ENCODE measurements around the gene UBAP1. TPM values are rescaled to one million over a fixed set of nuclear protein-coding genes. Genes with fewer than 3 reads are reported as not detected.

The UBAP1 gene
- total and polyA plus RNA-seq, 2 experiments from 2014 or later: 17.4 to 20.7 TPM

DNA sequence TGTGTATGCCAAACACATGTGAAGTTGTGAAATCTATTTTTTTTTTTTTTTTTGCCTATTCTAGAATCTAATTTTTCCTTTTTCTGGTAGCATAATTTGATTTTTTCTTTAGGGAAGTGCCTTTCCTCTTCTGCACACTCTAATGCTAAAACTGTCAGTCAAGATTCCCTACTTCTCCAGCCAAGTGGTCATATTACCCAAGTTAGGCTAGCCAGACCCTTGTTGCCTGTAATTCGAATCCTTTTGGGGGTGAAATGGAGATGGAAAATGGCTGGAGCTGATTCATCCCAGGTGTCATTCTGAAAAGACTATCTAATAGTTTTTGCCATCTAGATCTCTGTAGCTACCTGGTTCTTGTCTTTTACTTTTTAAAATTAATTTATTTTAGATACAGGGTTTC is 24.8 kb upstream of the UBAP1 start (continued):
- no peak for TF ChIP-seq EZH2phosphoT487 (IDR thresholded peaks at IDR 0.05; ENCODE audit: unreplicated experiment)
- TF ChIP-seq, protein P1, sequence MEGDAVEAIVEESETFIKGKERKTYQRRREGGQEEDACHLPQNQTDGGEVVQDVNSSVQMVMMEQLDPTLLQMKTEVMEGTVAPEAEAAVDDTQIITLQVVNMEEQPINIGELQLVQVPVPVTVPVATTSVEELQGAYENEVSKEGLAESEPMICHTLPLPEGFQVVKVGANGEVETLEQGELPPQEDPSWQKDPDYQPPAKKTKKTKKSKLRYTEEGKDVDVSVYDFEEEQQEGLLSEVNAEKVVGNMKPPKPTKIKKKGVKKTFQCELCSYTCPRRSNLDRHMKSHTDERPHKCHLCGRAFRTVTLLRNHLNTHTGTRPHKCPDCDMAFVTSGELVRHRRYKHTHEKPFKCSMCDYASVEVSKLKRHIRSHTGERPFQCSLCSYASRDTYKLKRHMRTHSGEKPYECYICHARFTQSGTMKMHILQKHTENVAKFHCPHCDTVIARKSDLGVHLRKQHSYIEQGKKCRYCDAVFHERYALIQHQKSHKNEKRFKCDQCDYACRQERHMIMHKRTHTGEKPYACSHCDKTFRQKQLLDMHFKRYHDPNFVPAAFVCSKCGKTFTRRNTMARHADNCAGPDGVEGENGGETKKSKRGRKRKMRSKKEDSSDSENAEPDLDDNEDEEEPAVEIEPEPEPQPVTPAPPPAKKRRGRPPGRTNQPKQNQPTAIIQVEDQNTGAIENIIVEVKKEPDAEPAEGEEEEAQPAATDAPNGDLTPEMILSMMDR (conservative IDR thresholded peaks at IDR 0.05; ENCODE audit: low read depth in 2 of 2): no peak

DNA sequence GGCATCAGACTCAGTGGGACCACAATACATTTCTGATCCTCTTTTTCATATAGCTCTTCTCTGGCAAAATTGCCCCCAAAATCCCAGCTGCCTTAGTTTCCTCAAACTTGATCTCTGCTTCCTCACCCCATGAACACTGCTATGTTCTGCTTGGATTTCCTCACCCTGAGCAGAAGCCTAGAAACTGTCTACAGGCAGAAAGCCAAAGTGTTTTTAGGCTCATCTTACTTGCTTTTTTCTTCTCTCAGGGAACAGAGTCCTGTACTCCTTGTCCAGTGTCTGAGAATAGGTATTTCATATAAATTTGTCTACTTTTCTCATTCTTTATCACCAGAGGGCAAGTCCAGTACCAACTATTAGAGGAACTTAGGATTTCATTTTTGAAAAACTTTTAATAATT is 21.5 kb upstream of the UBAP1 start:
- DNase-seq (ENCODE audit: low spot score): no peak
- Histone ChIP-seq H3K4me3 (no peak overlapping the region), H3K4me1 (ENCODE audit: insufficient read depth) (no peaks in the 10 kb centered on the region; the same call in 1 of the 2 replicates), H3K79me2 (replicated peaks; ENCODE audit: insufficient read depth) (no peaks in the 10 kb centered on the region), H3K27me3 (ENCODE audit: insufficient read depth) (no peaks in the 10 kb centered on the region), H3K4me2 (no peak overlapping the region), H3K27ac (ENCODE audit: low read depth) (no peak overlapping the region), H2AFZ (no peak overlapping the region), H3K9me2 (ENCODE audit: insufficient read depth) (no peaks in the 10 kb centered on the region), H3F3A (replicated peaks; ENCODE audit: low read depth) (no peaks in the 10 kb centered on the region), H3K36me3 (ENCODE audit: insufficient read depth) (no peaks in the 10 kb centered on the region), H4K20me1 (replicated peaks; ENCODE audit: insufficient read depth) (no peaks in the 10 kb centered on the region; the same call in 1 of the 2 replicates)
- Mint-ChIP-seq H3K9me3 (no peaks in the 10 kb centered on the region), H3K36me3 (ENCODE audit: low read depth) (no peaks in the 10 kb centered on the region), H3K27ac (no peak overlapping the region), H3K27me3 (ENCODE audit: insufficient read depth, low read depth, poor library complexity) (no peaks in the 10 kb centered on the region), H3K4me1 (peaks cover 7% of the 10 kb centered on the region; the same call in 2 of the 3 replicates), H3K4me3 (no peak overlapping the region)
- no peak for ATAC-seq
- TF ChIP-seq NANOG (IDR thresholded peaks at IDR 0.05; ENCODE audit: borderline replicate concordance): no peak
- TF ChIP-seq JUNB (IDR thresholded peaks at IDR 0.05; ENCODE audit: unreplicated experiment): no peak
- no peak for TF ChIP-seq EZH2 (IDR thresholded peaks at IDR 0.05; ENCODE audit: low read depth, unreplicated experiment)
- no peak for TF ChIP-seq CREB1 (CRISPR knock-in tag; IDR thresholded peaks at IDR 0.05; ENCODE audit: low read depth)
- TF ChIP-seq ZNF114 (CRISPR knock-in tag; IDR thresholded peaks at IDR 0.05): no peak
- no peak for TF ChIP-seq POLR2AphosphoS5 (IDR thresholded peaks at IDR 0.05; ENCODE audit: low read depth)
- TF ChIP-seq STAT1 (IDR thresholded peaks at IDR 0.05; ENCODE audit: unreplicated experiment): no peak
- TF ChIP-seq ZNF462 (CRISPR knock-in tag; IDR thresholded peaks at IDR 0.05): no peak
- TF ChIP-seq EZH2phosphoT487 (IDR thresholded peaks at IDR 0.05; ENCODE audit: unreplicated experiment): no peak
- no peak for TF ChIP-seq REST (IDR thresholded peaks at IDR 0.05; ENCODE audit: unreplicated experiment)
- no peak for TF ChIP-seq ZNF331 (CRISPR knock-in tag; IDR thresholded peaks at IDR 0.05; ENCODE audit: low read depth)
- TF ChIP-seq, protein P1 (conservative IDR thresholded peaks at IDR 0.05; ENCODE audit: low read depth in 2 of 2): no peak
